ENCODE results near the gene POU6F2.

GRCh38 chr7:39071116-39071515 is 93.4 kb downstream of the POU6F2 start:
- TF ChIP-seq CTCF (IDR thresholded peaks at IDR 0.05) (no peak), POLR2A (IDR thresholded peaks at IDR 0.05) (no peak)

Measured in breast epithelium (tissue), 3 donors.